HEK293 (cell line): ENCODE data around the gene CPEB4.

Experiments
- CTCF ChIP-seq: fragments of 450-650 bp; formaldehyde crosslinking; IDR thresholded peaks from 2 replicates; pipeline ENCODE4 v1.5.1; 2016; ENCODE audit warnings: missing biosample characterization, missing genetic modification characterization
- KLF16 ChIP-seq: fragments of 450-650 bp; formaldehyde crosslinking; IDR thresholded peaks from 2 replicates; pipeline ENCODE4 v1.5.1; 2017; ENCODE audit warnings: missing biosample characterization, missing genetic modification characterization

- no peak for TF ChIP-seq KLF16
- TF ChIP-seq CTCF (tag by site-specific recombination), result no peak
Observed at GRCh38 chr5:174008922-174009321, 120.8 kb downstream of the CPEB4 start.
